Putamen (tissue), 1 donor: ENCODE data around the gene ZRANB3.
"Not testable (repeated sequence)": the region's sequence is repeated elsewhere in the genome, so short reads cannot be mapped to it uniquely, and the experiment has no call there.

Experiments
- DNase-seq: peaks from one replicate; pipeline ENCODE4 v3.0.0-alpha.2; 2016; ENCODE audit warnings: low spot score

ZRANB3 gene

DNA sequence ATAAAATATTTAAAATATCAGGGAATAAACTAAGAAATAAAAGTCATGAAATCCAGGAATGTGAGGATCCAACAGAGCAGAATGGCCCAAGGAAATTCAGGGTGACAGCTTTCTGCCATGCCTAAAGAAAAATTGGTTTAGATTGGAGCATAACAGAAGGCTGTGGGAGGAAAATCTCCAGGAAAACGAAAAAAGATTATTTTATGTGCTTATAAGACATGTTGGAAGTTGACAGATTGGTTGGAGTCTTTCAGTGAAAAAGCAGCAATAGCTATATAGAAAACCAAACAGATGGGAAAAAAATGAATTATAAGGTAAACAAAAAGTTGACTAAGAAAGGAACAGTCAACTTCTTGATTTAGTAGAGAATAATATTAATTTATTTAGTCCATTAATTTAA lies 203.9 kb downstream of the ZRANB3 start:
- DNase-seq, result no peak

DNA sequence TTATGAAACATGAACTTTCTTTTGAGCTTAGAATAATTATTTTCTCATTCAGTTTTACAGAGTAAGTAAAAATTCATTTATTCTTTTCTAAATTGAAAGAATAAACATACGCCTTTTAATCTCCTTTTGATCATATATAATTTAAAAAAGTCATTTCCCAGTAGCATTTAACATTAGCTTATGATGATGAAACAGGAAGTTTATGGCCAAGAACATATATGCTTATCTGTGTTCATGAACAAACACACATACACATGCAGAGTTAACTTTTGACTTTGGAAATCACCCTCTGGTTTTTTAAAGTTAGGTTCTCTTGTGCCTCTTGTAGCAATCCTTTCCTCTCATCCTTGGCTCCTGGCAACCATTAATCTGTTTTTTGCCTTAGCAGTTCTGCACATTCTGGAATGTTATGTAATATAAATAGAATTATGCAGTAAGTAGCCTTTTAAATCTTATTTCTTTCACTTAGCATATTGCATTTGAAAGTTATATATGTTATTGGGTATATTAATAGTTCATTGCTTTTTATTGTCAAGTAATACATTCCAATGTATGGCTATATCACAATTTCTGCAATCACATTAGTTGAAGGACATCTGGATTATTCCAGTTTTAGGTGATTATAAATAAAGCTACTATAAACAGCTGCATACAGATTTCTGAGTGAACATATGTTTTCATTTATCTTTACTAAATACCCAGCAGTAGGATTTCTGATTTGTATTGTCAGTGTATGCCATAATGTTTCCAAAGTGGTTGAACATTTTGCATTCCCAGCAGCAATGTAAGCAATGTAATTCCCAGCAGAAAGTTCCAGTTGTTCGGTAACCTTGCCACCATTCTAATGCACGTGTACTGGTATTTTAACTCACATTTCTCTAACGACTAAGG lies 210.3 kb downstream of the ZRANB3 start:
- DNase-seq, result no peak

DNA sequence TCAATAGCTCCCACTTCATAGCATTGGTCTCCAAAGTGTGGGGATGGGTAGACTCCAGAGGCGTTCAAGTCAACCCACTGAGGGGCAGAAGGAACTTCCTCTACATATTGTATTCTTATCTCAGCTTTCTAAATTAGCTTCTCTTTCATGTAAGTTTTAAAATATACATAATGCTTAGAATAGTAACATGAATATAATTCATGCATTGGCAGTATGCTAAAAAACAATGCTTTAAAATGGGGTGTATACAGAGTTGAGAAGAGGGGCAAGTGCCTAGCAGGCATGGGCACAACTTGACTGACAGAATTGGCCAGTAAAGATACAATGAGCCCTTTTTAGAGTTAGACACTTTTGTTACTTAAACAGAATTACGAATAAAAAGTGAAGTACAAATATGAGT lies 212.2 kb downstream of the ZRANB3 start:
- no peak for DNase-seq

DNA sequence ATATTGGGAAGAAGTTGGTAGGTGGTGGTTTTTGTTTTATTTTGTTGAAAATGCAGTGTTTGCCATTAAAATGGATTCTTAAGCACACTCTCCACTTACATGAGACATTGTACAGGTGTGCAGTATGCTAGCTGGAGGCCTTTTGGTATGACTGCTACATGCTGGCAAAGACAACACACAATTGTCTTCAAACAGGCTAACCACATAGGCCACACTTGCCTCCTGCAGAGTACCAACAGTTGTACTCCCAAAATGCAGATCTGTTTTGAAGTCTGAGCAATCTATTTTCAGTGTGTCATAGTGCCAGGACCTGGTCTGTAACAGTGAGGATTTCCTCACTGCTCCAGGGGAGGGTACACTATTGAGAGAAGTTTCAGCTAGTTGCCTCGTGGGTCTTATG lies 213.6 kb downstream of the ZRANB3 start:
- DNase-seq, result no peak

DNA sequence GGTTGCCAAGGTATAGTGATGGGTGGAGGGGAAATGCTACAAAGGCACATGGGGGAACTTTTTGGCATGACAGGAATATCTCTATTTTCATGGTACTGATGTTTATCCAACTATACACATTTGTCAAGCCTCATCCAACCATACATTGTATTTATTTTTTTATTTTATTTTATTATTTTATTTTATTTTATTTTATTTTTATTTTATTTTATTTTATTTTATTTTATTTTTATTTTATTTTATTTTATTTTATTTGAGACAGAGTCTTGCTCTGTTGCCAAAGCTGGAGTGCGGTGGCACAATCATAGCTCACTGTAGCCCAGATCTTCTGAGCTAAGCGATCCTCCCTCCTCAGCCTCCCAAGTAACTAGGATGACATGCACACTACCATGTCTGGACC lies 219.1 kb downstream of the ZRANB3 start:
- no peak for DNase-seq

DNA sequence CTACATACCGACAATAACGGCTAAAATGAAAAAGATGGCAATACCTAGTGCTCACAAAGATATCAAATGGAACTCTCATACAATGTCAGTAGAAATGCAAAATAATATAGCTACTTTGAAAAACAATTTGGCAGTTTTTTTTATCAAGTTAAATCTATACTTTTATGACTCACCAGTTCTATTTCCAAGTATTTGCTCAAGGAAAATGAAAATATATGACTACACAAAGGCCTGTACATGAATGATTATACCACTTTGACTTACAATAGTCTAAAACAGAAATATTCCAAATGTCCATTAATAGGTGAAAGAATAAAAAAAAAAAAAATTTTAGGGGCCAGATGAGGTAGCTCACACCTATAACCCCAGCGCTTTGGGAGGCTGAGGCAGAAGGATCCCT lies 219.8 kb downstream of the ZRANB3 start:
- no peak for DNase-seq

DNA sequence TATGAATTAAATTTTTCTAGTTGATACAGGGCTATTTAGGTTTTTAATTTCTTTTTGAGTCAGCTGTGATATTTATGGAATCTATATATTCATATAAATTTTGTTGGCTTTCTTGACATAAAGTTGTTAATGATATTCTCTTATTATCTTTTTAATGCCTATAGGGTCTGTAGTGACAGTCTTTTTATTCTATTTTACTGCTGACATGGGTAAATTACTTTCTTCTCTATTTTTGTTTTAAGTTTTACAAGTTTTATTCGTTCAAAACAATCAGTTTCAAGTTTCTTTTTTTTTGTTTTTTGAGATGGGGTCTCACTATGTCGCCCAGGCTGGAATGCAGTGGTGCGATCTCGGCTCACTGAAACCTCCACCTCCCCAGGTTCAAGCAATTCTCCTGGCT lies 226.3 kb downstream of the ZRANB3 start:
- no peak for DNase-seq

DNA sequence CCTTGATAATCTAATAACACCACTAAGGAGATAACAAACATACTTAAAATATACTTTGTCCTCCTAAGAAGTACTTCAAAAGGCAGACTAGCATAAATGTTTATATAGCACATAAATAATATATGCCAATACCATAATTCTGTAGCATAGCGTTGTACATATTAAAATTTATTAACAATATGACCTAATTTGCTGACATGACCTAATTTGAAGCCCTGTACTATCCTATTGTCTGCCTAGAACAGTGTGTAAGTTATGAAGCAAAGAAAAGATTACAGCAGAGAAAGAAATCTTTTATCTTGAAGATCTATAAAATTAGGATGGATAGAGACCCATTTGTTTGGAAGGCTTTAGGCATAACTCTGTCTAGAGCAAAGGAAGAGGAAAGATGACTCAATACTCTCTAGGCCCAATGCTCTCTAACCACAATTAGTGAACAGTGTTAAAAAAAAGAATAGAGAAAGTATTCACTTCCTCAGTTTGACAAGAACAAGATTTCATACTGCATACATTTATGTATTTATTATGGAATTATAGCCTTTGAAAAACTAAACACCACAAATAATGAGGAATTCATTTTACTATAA lies 231.3 kb downstream of the ZRANB3 start:
- no peak for DNase-seq

DNA sequence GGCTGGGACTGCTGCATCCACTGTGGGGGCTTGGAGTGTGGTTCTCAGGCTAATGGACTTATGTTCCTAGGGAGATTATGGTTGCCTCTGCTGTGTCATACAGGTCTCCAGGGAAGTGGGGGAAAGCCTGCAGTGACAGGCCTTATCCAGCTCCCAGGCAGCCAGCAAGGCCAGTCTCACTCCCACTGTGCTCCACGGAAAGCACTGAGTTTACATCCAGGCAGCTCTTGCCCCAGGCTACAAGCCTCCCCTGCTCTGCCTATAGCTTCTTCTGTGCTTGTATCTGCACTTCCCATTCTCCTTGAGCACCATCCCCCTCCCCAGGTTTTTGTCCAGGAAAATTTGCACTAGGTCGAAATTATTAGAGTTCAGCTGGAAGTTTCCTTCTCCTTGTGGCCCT lies 231.9 kb downstream of the ZRANB3 start:
- no peak for DNase-seq

DNA sequence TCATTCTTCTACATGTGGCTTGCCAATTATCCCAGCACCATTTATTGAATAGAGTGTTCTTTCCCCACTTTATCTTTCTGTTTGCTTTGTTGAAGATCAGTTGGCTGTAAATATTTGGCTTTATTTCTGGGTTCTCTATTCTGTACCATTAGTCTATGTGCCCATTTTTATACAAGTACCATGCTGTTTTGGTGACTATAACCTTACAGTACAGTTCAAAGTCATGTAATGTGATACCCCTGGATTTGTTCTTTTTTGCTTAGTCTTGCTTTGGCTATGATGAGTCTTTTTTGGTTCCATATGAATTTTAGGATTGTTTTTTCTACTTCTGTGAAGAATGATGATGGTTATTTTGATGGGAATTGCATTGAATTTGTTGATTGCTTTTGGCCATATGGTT lies 243.9 kb downstream of the ZRANB3 start:
- DNase-seq, result not testable (repeated sequence)

DNA sequence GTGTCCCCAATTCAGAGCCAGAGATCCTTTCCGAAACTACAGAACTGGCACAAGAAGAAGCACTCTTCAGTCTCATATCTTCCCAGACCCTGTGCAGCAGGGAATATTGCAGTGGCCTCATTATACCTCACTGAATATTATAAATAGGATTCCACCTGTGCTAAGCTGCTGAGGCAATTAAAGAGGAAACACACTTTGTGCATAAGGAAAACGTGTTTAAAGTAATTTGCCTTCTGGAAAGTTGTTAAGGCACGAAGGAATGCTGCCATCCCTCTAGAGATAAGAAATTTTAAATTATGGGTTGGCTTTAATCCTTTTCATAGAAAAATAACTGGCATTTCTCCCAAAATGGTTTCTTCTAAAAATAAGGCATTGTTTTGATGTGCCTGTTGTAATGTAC lies 245.6 kb downstream of the ZRANB3 start:
- no peak for DNase-seq

DNA sequence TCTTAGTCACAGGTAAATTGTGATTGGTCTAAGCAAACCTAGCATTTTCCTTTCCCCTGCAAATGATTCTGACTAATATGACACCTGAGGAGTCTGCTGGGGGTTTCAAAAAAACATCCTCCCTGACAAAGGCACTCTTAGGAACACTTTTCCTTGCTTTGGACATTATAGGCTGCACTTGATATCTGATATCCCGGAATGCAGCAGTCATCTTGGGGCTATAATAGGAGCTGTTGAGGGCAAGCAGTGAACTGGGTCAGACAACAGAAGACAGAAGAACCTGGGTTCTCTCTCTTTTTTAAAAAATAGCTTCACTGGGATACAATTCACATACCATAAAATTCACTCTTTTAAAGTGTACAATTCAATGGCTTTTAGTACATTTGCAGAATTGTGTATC lies 249.6 kb downstream of the ZRANB3 start:
- no peak for DNase-seq

DNA sequence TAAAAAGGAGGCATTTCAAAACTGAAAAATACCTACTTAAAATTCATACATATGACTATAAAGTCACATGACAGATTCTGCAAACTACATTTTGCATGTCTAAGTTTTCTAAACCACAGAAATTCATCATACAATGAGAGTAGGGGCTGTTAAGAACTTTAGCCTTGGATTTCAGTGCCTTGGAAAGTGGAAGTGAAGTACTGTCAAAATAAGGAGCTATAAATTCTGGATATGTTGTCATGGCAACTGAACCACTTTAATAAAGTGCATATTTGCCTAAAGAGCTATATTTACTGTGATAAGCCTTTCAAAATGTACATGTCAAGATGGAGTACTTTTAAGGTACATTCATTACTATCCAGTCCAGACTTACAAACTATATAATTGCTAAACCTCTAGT lies 251.8 kb downstream of the ZRANB3 start:
- DNase-seq, result peak; percentile 37

DNA sequence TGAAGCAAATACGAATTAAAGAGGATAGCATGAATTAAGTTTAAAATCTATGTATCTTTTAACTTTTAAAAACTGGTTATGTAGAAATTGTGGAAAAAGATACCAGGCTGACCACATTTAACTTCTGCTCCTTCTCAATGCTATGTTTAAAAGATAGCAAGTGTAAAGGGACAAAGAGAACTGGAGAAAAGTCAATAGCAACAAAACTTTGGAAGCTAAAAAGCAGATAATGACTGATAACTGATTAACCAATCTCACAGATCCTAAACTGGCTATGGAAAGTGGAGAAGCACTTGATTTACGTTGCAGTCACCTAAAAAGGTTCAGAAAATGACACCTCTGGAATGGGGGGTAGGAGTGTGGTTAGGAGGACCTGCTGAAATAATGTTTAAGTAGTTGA lies 254.5 kb downstream of the ZRANB3 start:
- DNase-seq, result no peak

DNA sequence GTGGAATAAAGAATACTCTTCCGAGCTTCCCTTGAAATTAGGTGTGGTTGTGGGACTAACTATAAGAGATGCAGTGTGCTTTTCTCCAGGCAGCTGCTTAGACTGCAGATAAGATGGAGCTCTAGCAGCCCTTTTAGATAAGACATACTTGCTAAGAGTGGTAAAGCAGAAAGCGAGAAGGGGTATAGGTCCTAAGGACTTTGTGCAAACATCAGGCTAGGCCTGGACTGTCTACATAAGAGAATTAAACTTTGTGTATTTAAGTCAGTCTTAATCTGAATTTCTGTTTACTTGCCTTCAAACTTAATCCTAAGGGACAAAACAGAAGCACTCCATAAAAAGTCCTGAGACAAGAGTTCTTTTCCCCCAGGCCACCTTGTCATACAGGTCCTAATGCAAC lies 260.0 kb downstream of the ZRANB3 start:
- DNase-seq, result no peak

DNA sequence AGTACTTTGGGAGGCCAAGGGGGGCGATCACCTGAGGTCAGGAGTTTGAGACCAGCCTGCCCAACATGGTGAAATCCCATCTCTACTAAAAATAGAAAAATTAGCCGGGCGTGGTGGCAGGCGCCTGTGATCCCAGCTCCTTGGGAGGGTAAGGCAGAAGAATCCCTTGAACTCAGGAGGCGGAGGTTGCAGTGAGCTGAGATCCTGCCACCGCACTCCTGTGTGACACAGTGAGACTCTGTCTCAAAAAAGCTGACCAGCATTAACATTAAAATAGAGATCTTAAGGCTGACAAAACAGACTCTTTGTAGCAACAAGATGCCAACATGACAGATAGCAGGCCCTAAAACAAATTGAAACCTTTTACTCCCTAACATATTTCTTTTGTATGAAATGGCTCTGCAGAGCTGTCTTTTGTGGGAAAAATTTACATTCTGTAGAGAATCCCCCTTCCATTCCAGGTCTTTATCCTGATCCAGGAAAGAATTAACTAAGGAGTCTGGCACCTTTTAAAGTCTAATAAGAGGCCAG lies 265.0 kb downstream of the ZRANB3 start:
- no peak for DNase-seq

DNA sequence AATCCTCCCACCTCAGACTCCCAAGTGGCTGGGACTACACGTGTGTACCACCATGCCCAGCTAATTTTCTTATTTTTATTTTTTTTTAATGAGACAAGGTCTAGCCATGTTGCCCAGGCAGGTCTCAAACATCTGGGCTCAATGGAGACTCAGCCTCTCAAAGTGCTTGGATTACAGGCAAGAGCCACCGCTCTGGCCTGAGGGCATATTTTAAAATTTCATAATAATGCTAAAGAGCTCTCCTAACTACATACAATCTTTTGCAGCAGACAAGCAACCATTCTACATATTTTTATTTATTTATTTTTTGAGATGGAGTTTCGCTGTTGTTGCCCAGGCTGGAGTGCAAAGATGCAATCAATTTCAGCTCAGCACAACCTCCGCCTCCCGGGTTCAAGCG lies 271.9 kb downstream of the ZRANB3 start:
- no peak for DNase-seq

DNA sequence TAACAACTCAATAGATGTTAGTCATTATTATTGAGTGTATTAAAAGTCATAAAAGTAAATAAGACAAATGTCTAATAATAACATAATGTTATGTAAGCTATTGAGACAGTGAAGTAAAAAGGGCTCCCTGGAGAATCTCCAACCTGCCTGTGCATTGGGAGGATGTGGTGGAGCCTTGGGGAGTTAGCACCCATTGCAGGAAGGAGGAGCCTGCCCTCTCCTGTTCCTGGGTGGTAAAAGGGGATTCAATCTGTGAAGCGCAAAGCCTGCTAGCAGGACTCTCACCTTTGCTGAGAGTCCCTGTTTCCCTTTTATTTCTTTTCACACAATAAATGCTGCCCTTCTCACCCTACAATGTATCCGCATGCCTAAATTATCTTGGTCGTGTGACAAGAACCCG lies 272.8 kb downstream of the ZRANB3 start:
- no peak for DNase-seq

DNA sequence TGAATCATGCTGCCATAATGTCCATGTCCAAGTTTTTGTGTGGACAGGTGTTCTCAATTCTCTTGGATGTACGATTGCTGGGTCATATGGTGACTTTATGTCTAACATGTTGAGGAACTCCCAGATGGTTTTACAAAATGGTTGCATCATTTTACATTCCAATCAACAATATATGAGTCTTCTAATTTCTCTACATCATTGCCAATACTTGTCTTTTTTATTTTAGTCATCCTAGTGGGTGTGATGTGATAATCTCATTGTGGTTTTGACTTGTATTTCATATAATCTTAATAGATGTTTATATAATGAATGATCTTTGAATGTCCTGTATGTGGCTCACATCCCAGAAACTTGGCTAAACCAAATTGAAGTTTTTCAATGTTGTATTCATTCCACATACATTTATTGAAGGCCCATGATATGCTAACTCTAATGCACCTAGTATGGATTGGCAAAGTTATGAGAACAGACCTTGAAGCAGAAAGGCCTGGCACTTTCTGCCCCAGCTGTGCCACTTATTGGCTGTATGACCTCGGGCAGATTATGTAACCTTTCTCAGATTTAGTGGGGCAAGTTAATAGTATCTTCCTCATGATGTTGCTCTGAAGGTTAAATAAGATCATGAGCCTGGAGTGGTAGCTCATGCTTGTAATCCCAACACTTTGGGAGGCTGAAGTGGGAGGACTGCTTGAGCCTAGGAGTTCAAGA lies 273.5 kb downstream of the ZRANB3 start:
- DNase-seq, result no peak

DNA sequence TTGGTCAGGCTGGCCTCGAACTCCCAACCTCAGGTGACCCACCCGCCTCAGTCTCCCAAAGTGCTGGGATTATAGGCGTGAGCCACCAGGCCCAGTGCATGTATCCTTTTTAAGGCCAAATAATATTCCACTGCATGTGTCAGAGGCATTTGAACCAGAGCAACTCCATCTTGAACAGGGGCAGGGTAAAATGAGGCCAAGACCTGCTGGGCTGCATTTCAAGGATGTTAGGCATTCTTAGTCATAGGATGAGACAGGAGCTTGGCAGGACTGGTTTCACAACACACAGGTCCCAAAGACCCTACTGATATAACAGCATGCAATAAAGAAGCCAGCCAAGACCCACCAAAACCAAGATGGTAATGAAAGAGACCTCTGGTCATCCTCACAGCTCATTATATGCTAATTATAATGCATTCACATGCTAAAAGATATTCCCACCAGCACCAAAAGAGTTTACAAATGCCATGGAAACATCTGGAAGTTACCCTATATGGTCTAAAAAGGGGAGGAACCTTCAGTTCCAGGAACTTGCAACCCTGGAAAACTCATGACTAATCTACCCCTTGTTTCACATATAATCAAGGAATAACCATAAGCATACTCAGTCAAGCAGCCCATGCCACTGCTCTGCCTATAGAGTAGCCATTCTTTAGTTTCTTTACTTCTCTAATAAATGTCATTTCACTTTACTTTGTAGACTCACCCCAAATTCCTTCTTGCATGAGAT lies 274.3 kb downstream of the ZRANB3 start:
- DNase-seq, result no peak

DNA sequence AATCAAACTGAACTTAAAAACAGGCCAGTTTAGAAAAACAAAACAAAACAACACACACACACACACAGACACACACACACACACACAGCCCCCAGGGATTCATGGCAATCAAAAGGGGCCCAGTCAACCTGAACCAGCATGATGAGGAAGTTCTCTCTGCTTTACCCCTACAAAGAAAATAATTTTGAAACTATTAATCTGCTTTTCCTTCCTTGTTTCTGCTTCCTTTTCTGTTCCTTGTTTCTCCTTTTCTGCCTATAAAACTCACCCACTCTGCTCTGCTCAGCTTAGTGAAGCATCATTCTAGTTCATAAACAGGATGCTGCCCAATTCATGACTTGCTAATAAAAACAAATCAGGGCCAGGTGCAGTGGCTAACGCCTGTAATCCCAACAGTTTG lies 275.8 kb downstream of the ZRANB3 start:
- no peak for DNase-seq

DNA sequence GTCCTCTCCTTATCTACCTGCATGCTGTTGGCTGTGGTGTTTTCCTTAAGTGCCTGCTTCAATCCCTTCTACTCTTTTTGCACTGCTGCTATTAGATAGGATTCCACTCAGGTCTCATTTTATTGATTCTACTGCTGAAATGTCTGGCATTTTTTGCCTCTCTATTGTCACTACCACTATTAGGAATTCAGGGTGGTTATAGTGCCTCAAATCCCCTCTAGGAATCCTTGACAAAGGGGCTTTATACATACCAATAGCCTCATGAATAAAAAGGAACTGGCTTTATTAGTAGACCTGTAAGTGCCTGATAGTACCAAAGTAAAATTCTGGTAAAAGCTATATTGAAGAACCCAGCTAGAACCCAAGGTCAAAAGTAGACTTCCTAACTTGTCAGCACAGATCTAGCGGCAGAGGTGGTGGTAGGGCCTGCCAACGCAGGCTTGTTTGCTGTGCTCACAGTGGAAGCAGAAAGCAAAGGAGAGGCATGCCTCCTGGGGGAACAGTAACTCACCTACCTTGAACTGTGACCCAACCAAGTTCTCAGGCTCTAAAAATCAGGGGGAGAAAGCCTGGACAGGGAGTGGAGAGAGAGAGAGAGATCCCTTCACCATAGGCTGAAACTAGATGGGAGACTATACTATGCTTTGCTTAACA lies 278.1 kb downstream of the ZRANB3 start:
- no peak for DNase-seq
